DMS153 treated with DMSO at 0.1 percent for 48 hours (cell line): ENCODE data around the gene FAM184B.
"Not testable (repeated sequence)": the region's sequence is repeated elsewhere in the genome, so short reads cannot be mapped to it uniquely, and the experiment has no call there.

Experiments used
- DNase-seq: peaks from one replicate; lab custom pipeline; 2025; ENCODE audit not compliant: unreplicated experiment; lab: John Stamatoyannopoulos, UW

FAM184B gene

GRCh38 chr4:17721496-17722355 lies 59.7 kb downstream of the FAM184B start:
- DNase-seq, result no peak

GRCh38 chr4:17719106-17719505 lies 62.3 kb downstream of the FAM184B start:
- DNase-seq, result no peak

- DNase-seq, result no peak
Observed at GRCh38 chr4:17718471-17718870, 63.0 kb downstream of the FAM184B start.

DNA sequence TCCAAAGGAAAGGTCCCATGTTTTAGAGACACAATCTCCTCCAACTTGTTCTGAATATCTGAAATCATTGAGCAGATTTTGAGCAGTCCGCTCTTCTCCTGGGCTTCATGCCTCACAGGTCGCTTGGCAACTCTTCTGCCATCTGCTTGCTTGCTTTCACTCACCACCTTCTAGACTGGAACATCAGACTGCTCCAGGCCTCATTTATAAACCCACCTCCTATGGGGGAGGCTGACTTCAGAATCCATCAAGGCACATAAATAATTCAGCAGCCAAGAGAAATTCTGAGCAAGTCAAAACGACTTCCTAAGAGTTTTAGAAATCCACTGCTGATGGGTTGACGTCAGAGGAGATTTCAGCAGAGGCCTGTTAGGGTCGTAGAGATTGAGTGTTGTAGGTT lies 64.1 kb downstream of the FAM184B start:
- DNase-seq, result no peak

DNA sequence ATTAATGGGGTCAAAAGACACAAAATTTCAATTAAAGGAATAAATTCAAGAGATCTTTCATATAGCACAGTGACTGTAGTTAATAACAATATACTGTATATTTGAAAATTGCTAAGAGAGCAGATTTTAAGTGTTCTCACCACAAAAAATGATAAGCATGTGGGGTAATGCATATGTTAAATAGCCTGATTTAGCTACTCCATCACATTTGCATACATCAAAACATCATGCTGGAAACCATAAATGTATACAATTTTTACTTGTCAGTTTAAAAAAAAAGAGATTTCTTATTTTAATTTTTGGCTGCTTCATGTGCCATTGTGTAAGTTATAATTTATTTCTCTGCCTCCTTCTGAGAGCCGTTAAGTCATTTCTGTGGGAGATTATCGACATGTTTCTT lies 65.9 kb downstream of the FAM184B start:
- no peak for DNase-seq

GRCh38 chr4:17713779-17714178 lies 67.6 kb downstream of the FAM184B start:
- DNase-seq, result no peak

DNA sequence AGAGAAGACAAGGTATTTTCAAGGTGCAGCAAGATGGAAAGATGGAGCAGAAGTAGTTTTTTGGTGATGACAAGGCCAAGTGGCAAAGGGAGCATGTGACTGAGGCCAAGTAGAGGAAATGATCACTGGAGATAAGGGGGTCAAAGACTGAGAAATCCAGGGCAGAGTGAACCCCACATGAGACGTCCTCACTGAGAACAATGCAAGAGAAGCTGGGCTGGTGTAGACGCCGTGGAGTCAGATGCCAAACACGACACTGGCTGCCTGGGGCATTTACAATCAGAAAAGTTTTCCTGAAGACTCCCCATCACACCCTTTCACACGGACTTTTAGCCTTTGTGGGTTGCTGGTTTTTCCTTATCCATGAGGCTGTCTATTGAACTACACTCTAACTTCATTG lies 69.3 kb downstream of the FAM184B start:
- no peak for DNase-seq

DNA sequence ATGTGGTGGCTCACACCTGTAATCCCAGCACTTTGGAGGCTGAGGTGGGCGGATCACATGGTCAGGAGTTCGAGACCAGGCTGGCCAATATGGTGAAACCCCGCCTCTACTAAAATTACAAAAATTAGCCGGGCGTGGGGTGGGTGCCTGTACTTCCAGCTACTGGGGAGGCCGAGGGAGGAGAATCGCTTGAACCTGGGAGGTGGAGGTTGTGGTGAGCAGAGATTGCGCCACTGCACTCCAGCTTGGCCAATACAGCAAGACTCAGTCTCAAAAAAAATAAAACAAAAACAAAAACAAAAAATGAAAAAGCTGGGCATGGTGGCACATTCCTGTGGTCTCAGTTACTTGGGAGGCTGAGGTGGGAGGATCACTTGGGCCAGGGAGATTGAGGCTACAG lies 70.2 kb downstream of the FAM184B start:
- DNase-seq, result not testable (repeated sequence)

GRCh38 chr4:17709763-17710068 lies 71.7 kb downstream of the FAM184B start:
- no peak for DNase-seq

DNA sequence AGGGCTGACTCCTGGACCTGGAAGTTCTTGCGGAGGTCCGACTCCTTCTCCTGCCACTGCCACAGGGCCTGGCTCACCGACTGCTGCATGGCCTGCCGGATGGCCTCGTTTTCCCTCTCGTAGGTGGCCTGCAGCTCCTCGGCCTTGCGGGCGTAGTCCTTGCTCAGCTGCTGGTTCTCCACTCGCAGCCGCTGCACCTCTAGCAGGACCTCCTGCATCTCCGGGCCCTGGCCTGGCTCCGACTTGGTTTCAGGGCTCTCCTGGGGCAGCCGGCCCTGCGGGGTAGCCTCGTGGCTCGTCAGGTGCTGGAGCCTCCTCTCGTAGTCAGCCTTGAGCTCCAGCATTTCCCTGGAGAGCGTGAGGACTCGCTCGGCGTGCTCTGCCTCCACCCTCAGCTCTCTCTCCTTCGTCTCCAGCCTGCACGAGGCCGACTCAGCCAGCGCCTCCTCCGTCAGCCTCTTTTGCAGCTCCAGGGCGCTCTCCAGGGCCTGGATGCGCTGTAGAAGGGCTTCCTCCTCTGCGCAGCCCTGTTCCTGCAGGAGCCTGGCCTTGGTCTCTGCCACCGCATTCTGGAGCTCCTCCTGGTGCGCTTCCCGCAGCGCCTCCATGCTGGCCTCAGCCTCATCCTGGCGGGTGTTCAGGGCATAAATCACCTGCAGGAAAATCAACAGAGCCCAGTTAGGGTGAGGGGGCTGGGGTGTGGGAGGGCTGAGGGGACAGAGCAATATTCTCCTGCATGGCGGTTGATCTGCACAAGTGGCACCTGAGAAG lies 72.2 kb downstream of the FAM184B start:
- no peak for DNase-seq

DNA sequence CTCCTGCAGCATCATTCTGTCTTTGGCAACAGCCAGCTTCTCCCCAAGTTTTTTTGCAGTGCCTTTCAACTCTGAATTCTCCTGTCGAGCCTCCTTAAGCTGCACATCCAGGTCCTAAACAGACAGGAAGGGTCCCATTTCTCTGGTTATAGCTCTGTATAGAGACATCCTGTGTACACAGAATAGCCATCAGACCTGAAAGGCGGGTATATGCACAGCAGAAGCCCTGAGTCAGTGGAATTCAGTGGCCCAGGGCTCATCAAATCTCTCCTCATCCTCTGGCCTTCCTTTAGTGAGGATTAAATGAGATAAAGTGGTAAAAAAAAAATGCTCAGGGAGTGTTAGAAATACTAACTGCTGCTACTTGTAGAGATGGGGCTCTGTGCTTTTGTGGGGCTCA lies 73.8 kb downstream of the FAM184B start:
- no peak for DNase-seq

- DNase-seq, result no peak
Observed at GRCh38 chr4:17705107-17705506, 76.3 kb downstream of the FAM184B start.

- DNase-seq, result no peak
Observed at GRCh38 chr4:17704020-17704650, 77.3 kb downstream of the FAM184B start.

- DNase-seq, result no peak
Observed at GRCh38 chr4:17702641-17703040, 78.8 kb downstream of the FAM184B start.

DNA sequence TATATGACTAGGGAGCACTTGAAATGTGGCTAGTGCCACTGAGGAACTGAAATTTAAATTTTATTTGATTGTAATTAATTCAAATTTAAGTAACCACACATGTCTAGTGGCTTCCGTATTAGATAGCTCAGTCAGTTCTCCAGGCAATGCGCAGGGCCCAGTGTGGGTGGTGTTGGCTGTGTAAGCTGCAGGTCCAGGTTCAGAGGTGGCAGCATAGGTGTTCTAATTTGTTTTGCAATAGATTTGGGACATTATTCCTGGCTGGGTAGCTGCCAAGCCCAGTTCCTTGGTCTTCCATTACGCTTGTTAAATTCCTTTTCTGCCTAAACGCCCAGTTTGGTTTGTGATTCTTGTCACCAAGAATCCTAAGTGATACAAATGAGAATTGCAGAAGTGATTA lies 79.5 kb downstream of the FAM184B start:
- no peak for DNase-seq

DNA sequence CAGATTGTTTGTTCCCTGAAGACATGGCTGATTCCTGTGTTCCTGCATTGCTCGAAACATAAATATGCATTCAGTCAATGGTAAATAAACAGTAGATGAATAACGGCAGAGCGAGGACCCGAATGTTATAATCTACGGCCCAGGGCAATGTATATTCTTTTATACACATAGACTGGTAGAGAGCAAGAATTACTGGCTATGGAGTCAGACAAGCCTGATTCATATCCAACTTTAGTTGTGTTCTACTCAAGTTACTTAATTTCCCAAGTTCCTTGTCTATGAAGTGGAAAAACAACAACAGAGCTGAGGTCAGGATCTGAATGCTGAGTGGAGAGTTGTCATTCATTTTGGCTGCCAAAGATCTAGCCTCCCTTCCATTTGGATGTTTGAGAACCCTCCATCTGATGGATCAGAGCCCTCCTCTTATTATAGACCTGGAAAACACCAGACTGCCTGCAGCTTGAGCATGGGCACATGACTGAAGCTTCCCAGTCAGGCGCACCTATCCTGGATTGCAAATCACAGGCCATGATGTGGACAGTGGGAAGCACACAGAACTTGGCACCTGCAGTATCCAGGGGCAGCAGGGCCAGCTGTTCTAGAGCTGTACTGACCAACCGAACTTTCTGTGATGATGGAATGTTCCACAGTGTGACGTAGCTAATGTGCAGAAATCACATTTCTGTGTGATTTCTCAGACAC lies 80.1 kb downstream of the FAM184B start:
- no peak for DNase-seq

DNA sequence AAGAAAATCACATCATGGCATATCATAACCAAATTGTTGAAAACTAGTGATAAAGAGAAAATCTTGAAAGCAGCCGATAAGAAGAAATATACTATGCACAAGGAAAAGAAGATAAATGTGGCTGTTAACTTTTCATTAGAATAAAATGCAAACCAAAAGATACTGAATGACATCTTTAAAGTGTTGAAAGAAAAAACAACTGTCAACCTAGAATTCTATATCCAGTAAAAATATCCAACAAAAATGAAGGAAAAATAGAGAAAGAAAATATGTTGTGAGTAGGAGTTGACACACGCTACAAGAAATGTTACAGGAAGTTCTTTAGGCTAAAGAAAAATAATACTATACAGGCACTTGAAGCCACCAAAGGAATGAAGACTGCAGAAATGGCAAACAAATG lies 82.0 kb downstream of the FAM184B start:
- no peak for DNase-seq

GRCh38 chr4:17698116-17698515 lies 83.3 kb downstream of the FAM184B start:
- DNase-seq, result no peak

- DNase-seq, result no peak
Observed at GRCh38 chr4:17695341-17695740, 86.1 kb downstream of the FAM184B start.

GRCh38 chr4:17694552-17694951 lies 86.9 kb downstream of the FAM184B start:
- DNase-seq, result no peak

GRCh38 chr4:17690898-17691297 lies 90.5 kb downstream of the FAM184B start:
- no peak for DNase-seq
